HG03280 (cell line): ENCODE measurements around the gene BRD1.
"Not testable (repeated sequence)": the region's sequence is repeated elsewhere in the genome, so short reads cannot be mapped to it uniquely, and the experiment has no call there.

Source experiments
- ATAC-seq: cut with Tn5 transposase; IDR thresholded peaks from one replicate; pipeline ENCODE4 v1.9.1; 2021; ENCODE audit warnings: mild to moderate bottlenecking, moderate library complexity; ENCODE audit not compliant: unreplicated experiment

The BRD1 gene

DNA sequence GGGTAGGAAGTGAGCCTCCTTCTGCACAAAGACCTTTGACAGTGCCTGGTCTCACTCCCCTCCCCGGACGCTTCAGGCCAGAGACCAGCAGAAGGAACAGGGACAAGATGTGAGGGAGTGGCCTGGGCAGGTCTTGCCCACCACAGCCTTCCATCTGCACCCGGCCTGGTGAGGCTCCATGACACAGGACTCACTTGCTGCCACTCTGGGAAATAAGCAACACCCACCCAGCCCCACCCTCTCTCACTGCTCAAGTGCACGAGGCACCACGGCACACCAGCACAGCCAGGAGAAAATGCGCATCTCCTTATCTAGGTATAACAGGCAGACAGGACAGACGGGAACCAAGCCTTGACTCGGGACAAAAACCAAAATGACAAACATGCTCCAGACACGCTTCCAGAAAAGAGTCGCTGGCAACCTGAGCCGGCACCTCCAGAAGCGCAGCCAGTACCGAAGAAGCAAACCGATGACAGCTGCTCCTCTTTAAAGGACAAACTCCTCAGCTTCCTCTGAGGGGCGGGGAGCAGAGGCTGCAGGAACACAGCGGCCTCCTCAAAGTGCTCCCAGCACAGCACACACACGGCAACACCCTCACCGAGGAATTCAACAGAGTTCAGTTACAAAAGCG lies 41.7 kb downstream of the BRD1 start:
- no peak for ATAC-seq

- no peak for ATAC-seq
Observed at GRCh38 chr22:49785046-49785521, 42.6 kb downstream of the BRD1 start.

GRCh38 chr22:49784630-49784971 lies 43.1 kb downstream of the BRD1 start:
- no peak for ATAC-seq

GRCh38 chr22:49783926-49784629 lies 43.6 kb downstream of the BRD1 start:
- no peak for ATAC-seq

DNA sequence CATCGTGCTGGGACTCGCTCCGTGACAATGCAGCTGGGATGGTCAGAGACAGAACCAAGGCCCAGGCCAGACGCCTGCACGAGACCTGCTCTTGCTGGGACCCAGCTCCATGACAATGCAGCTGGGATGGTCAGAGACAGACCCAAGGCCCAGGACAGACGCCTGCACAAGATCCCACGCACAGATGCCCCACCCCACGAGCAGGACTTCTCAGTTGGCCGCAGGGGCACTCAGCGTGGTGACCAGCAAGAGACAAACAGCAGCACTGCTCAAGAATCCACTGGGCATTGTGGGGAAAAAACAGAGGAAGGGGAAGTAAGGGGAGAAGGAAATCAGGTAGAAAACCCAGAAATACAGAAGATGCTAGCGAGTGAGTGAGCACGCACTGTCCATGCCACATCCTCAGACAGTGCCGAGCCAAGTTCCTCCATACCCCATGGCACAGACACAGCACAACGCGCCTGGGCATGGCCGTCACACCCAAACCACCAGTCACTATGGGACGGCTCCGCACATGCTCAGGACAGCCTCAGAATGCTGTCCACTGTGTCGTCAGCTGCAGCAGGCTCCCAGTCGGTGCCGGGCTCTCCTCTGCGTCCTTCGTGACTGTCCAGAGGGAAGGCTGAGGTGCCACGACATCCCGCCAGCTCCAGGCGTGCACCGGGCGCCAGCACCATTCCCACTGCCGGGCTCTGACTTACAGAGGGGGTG lies 44.5 kb downstream of the BRD1 start:
- no peak for ATAC-seq

DNA sequence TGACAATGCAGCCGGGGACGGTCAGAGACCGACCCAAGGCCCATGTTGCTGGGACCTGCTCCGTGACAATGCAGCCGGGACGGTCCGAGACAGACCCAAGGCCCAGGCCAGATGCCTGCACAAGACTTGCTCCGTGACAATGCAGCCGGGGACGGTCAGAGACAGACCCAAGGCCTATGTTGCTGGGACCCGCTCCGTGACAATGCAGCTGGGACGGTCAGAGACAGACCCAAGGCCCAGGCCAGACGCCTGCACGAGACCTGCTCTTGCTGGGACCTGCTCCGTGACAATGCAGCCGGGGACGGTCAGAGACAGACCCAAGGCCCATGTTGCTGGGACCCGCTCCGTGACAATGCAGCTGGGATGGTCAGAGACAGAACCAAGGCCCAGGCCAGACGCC lies 45.8 kb downstream of the BRD1 start:
- ATAC-seq = not testable (repeated sequence)

GRCh38 chr22:49781289-49781782 lies 46.3 kb downstream of the BRD1 start:
- no peak for ATAC-seq

DNA sequence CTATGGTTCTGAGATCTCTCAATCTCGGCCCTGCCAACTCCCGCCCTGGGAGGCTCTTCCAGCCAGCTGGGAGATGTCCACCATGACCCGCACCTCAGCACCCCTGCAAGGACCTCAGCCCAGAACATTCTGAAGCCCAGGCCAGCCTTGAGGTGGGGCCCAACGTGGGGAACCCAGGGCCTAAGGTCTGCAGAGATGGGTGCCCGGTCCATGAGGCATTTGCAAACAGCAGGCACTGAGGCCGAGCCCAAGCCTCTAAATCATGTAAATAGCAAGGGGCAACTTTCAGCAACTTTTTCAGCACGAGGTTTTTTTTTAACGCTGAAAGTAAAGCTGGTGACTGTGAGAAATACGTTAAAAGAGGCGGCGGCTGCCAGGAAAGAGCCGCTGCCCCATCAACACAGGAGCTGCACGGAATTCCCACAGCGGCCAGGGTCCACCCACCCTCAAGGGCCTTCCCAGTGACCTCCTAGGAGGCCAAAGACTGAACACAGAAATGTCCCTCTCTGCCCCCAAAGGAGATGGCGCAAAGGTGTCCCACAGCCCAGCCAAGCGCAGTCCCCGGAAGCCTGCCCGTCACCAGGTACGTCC lies 46.9 kb downstream of the BRD1 start:
- no peak for ATAC-seq

GRCh38 chr22:49779853-49780697 lies 47.6 kb downstream of the BRD1 start:
- ATAC-seq = no peak

DNA sequence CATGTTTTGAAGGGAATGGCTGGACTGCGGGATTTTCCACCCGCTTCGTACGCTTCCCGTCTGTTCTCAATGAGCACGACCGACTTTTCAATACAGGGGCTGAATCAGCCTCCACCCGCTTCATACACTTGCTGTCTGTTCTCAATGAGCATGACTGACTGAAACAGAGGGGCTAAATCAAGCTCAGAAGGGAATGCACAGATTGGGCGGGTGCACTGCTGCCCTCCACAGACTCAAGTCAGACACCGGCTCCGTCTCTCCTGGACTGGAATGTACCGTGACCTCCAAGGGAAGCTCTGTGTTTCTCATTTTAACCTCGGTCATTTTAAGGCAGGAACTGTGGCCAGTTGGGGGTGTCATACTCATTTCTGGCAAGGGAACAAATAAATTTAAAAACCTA lies 48.5 kb downstream of the BRD1 start:
- no peak for ATAC-seq

DNA sequence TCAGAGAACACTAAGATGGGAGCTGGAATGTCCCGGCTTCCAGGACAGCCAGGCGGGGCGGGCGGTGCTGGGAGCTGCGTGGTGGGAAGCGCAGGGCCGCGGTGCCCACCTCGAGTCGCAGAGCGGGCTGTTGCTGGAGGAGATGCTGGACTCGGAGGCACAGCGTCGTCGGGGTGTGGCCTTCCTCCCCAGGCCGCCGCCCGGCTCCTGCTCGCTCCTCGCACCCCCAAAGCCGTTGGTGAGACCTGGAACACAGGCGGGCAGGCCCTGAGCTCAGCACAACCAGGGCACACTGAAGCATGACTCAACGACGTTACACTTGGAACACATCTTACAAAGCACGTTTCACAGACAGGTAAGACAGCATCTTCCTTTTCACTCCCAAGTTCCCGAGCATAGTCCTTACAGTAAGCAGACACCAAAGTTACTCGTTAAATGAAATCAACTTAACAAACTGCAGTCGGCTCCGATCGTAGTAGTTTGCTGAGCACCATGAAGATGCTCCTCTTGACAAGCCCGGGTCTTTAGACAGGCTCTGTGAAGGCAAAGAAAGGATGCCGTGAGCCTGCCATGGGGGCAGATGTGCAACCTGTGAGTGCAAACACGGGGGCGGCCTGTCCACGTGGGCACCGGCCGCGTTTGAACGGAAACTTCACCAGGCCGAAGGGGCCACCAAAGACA lies 50.0 kb downstream of the BRD1 start:
- ATAC-seq = no peak

GRCh38 chr22:49776891-49777290 lies 50.8 kb downstream of the BRD1 start:
- no peak for ATAC-seq

GRCh38 chr22:49775867-49776511 lies 51.7 kb downstream of the BRD1 start:
- ATAC-seq = no peak

DNA sequence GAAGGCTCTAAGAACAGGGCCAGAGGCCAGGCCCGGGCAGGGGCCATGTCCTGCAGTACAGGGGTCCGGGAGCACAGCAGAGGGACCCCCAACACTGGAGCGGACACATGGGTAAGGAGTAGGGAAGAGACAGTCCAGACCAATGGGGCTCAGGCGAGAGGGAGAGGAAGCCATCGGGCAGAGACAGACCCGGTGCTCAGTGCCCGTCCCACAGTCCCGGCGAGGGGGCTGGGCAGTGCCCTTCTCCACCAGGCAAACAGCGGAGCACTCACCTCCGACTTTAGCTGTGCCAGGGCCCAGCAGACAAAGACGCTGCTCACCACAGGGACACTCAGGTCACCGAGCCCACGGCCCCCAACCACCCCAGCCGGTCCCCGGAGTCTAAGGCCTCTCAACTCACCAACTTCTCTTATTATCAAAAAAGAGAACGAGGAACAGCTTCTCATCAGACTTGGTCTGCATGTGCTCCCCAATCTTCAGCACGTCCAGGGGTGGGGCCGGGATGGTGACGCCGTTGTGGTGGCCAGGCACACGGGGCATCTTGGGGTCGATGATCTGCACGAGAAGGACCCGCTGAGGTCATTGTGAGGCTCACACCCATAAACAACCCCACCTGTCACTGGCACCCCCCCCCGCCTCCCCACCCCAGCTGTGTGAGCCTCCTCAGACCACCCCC lies 52.3 kb downstream of the BRD1 start:
- no peak for ATAC-seq

DNA sequence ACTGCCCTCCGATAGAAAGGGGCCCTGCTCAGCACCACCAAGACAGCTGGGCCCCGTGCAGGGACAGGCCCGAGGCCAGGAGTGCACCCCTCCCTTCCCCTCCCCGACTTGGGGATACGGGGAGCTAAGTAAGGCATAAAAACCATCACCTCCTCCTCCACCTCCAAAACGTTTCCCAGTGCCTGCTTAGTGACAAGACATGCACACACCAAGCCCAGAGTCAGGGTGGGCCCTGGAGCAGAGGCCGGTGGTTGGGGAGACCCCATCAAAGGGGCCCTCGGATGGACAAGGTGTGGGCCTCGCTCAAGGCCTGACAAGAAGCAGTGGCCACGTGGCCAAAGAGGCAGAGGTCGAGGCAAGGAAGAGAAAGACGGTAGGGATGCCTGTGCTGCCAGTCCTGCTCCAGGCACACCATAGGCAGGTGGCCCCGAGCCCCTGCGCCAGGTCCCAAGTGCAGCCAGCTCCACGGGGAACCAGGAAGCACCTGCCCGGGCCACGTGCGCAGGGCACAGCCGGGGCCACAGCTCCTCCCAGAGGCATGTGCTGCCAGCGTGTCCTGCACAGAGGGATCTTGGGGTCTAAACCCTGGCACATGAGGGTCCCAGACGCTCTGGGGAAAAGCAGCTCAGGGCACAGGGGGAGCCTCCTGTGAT lies 53.0 kb downstream of the BRD1 start:
- ATAC-seq = no peak

DNA sequence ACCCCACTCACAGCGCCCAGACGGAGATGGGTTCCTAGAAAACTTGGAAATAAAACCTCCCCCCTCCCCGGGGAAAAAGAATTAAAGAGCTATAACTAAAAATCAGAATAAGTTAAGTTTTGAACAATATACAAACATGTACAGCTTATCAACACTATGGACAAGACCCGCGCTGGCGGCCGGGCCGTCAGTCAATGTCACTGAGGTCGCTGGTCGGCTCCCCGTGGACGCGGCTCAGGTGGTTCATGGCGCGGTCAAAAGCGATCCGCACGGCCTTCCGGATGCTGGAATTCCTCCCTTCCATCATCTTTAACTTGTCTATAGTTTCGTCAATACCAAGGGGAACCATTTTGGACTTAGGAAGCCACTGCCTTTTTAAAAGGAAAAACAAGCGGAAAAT lies 53.6 kb downstream of the BRD1 start:
- no peak for ATAC-seq

DNA sequence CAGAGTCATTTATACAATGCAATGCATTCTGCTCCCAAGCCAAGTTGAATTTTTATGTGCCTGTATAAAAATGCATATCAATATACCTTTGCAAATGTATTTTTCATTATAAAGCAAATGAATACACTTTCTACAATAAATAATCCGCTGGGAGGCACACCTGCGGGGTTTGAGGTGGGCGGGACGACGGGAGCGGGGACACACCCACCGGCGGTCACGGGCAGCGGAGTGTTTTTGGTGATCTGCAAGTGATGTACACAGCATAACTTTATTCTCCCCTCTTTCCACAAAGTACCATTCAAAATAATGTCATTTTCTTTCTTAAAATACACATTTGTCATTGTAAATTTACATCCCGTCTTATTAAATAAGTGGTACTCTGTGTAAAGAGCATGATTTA lies 54.1 kb downstream of the BRD1 start:
- ATAC-seq = no peak

- no peak for ATAC-seq
Observed at GRCh38 chr22:49772692-49773091, 55.0 kb downstream of the BRD1 start.
